ENCODE measurements around the gene ACTRT2. TPM values are rescaled to one million over a fixed set of nuclear protein-coding genes. Genes with fewer than 3 reads are reported as not detected.

The ACTRT2 gene
- total and polyA plus RNA-seq, 2 experiments from 2014 or later: not detected

DNA sequence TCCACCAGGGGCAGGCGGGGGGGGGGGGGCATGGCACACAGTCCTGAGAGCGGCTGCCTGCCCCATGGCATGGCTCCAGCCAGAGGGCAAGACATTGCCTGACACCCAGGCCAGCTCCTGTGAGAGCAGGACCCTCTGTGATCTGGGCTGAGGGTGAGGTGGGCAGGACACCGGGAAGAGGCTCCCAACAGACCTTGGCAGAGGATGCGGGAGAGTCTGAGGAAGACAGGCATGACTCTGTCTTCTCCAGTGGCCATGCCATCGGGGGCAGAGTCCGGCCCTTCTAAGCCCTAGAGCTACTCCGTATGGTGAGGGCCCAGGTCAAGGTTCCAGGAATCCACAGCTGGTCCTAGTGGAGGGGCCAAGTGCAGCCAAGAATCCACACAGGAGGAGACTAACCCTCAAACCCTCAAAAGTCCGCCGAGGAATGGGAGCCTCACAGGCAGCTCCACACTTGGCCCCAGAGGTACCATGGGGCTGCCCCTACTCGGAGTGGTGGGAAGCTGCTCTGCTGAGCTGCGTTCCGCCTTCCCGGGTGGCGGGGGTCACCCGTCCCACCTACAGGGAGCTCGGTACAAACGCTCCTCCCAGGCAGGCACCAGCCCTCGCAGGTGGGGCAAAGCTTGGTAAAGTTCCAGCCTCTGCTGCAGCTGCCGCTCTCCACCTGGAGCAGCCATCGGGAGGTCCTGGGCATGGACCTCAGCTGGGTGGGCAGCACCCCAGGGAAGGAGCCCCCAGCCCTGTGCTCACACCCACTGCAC is 6.5 kb downstream of the ACTRT2 start:
- Mint-ChIP-seq H3K4me3 (no peak overlapping the region), H3K27me3 (ENCODE audit: insufficient read depth, low read depth, poor library complexity) (peaks cover 12% of the 10 kb centered on the region), H3K4me1 (no peaks in the 10 kb centered on the region), H3K36me3 (ENCODE audit: low read depth) (no peaks in the 10 kb centered on the region), H3K9me3 (no peaks in the 10 kb centered on the region), H3K27ac (no peak overlapping the region)
- H2AFZ ChIP-seq: no peak overlapping the region
- H3K27ac ChIP-seq (ENCODE audit: low read depth): no peak overlapping the region
- H3K4me1 ChIP-seq (ENCODE audit: insufficient read depth): no peaks in the 10 kb centered on the region
- H3F3A ChIP-seq (replicated peaks; ENCODE audit: low read depth): no peaks in the 10 kb centered on the region
- H3K27me3 ChIP-seq (ENCODE audit: insufficient read depth): no peaks in the 10 kb centered on the region
- no peak for ATAC-seq
- no peaks in the 10 kb centered on the region for H3K9me2 ChIP-seq (ENCODE audit: insufficient read depth)
- no peaks in the 10 kb centered on the region for H3K79me2 ChIP-seq (replicated peaks; ENCODE audit: insufficient read depth)
- H4K20me1 ChIP-seq (replicated peaks; ENCODE audit: insufficient read depth): no peaks in the 10 kb centered on the region
- no peak overlapping the region for H3K4me2 ChIP-seq
- no peak for DNase-seq (ENCODE audit: low spot score)
- no peak overlapping the region for H3K4me3 ChIP-seq
- no peaks in the 10 kb centered on the region for H3K36me3 ChIP-seq (ENCODE audit: insufficient read depth)
- TF ChIP-seq JUNB (IDR thresholded peaks at IDR 0.05; ENCODE audit: unreplicated experiment) (no peak), POLR2AphosphoS5 (IDR thresholded peaks at IDR 0.05; ENCODE audit: low read depth) (no peak), ZNF114 (CRISPR knock-in tag; IDR thresholded peaks at IDR 0.05) (no peak), EZH2 (IDR thresholded peaks at IDR 0.05; ENCODE audit: low read depth, unreplicated experiment) (no peak), EZH2phosphoT487 (IDR thresholded peaks at IDR 0.05; ENCODE audit: unreplicated experiment) (no peak), STAT1 (IDR thresholded peaks at IDR 0.05; ENCODE audit: unreplicated experiment) (no peak), ZNF331 (CRISPR knock-in tag; IDR thresholded peaks at IDR 0.05; ENCODE audit: low read depth) (no peak), CREB1 (CRISPR knock-in tag; IDR thresholded peaks at IDR 0.05; ENCODE audit: low read depth) (no peak), NANOG (IDR thresholded peaks at IDR 0.05; ENCODE audit: borderline replicate concordance) (no peak)
- TF ChIP-seq, protein P1, sequence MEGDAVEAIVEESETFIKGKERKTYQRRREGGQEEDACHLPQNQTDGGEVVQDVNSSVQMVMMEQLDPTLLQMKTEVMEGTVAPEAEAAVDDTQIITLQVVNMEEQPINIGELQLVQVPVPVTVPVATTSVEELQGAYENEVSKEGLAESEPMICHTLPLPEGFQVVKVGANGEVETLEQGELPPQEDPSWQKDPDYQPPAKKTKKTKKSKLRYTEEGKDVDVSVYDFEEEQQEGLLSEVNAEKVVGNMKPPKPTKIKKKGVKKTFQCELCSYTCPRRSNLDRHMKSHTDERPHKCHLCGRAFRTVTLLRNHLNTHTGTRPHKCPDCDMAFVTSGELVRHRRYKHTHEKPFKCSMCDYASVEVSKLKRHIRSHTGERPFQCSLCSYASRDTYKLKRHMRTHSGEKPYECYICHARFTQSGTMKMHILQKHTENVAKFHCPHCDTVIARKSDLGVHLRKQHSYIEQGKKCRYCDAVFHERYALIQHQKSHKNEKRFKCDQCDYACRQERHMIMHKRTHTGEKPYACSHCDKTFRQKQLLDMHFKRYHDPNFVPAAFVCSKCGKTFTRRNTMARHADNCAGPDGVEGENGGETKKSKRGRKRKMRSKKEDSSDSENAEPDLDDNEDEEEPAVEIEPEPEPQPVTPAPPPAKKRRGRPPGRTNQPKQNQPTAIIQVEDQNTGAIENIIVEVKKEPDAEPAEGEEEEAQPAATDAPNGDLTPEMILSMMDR (conservative IDR thresholded peaks at IDR 0.05; ENCODE audit: low read depth in 2 of 2): no peak
- TF ChIP-seq, protein P2, sequence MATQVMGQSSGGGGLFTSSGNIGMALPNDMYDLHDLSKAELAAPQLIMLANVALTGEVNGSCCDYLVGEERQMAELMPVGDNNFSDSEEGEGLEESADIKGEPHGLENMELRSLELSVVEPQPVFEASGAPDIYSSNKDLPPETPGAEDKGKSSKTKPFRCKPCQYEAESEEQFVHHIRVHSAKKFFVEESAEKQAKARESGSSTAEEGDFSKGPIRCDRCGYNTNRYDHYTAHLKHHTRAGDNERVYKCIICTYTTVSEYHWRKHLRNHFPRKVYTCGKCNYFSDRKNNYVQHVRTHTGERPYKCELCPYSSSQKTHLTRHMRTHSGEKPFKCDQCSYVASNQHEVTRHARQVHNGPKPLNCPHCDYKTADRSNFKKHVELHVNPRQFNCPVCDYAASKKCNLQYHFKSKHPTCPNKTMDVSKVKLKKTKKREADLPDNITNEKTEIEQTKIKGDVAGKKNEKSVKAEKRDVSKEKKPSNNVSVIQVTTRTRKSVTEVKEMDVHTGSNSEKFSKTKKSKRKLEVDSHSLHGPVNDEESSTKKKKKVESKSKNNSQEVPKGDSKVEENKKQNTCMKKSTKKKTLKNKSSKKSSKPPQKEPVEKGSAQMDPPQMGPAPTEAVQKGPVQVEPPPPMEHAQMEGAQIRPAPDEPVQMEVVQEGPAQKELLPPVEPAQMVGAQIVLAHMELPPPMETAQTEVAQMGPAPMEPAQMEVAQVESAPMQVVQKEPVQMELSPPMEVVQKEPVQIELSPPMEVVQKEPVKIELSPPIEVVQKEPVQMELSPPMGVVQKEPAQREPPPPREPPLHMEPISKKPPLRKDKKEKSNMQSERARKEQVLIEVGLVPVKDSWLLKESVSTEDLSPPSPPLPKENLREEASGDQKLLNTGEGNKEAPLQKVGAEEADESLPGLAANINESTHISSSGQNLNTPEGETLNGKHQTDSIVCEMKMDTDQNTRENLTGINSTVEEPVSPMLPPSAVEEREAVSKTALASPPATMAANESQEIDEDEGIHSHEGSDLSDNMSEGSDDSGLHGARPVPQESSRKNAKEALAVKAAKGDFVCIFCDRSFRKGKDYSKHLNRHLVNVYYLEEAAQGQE (IDR thresholded peaks at IDR 0.05; ENCODE audit: unreplicated experiment): no peak
- TF ChIP-seq, protein P3, sequence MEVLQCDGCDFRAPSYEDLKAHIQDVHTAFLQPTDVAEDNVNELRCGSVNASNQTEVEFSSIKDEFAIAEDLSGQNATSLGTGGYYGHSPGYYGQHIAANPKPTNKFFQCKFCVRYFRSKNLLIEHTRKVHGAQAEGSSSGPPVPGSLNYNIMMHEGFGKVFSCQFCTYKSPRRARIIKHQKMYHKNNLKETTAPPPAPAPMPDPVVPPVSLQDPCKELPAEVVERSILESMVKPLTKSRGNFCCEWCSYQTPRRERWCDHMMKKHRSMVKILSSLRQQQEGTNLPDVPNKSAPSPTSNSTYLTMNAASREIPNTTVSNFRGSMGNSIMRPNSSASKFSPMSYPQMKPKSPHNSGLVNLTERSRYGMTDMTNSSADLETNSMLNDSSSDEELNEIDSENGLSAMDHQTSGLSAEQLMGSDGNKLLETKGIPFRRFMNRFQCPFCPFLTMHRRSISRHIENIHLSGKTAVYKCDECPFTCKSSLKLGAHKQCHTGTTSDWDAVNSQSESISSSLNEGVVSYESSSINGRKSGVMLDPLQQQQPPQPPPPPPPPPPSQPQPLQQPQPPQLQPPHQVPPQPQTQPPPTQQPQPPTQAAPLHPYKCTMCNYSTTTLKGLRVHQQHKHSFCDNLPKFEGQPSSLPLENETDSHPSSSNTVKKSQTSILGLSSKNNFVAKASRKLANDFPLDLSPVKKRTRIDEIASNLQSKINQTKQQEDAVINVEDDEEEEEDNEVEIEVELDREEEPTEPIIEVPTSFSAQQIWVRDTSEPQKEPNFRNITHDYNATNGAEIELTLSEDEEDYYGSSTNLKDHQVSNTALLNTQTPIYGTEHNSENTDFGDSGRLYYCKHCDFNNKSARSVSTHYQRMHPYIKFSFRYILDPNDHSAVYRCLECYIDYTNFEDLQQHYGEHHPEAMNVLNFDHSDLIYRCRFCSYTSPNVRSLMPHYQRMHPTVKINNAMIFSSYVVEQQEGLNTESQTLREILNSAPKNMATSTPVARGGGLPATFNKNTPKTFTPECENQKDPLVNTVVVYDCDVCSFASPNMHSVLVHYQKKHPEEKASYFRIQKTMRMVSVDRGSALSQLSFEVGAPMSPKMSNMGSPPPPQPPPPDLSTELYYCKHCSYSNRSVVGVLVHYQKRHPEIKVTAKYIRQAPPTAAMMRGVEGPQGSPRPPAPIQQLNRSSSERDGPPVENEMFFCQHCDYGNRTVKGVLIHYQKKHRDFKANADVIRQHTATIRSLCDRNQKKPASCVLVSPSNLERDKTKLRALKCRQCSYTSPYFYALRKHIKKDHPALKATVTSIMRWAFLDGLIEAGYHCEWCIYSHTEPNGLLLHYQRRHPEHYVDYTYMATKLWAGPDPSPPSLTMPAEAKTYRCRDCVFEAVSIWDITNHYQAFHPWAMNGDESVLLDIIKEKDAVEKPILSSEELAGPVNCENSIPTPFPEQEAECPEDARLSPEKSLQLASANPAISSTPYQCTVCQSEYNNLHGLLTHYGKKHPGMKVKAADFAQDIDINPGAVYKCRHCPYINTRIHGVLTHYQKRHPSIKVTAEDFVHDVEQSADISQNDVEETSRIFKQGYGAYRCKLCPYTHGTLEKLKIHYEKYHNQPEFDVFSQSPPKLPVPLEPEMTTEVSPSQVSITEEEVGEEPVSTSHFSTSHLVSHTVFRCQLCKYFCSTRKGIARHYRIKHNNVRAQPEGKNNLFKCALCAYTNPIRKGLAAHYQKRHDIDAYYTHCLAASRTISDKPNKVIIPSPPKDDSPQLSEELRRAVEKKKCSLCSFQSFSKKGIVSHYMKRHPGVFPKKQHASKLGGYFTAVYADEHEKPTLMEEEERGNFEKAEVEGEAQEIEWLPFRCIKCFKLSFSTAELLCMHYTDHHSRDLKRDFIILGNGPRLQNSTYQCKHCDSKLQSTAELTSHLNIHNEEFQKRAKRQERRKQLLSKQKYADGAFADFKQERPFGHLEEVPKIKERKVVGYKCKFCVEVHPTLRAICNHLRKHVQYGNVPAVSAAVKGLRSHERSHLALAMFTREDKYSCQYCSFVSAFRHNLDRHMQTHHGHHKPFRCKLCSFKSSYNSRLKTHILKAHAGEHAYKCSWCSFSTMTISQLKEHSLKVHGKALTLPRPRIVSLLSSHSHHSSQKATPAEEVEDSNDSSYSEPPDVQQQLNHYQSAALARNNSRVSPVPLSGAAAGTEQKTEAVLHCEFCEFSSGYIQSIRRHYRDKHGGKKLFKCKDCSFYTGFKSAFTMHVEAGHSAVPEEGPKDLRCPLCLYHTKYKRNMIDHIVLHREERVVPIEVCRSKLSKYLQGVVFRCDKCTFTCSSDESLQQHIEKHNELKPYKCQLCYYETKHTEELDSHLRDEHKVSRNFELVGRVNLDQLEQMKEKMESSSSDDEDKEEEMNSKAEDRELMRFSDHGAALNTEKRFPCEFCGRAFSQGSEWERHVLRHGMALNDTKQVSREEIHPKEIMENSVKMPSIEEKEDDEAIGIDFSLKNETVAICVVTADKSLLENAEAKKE (CRISPR knock-in tag; IDR thresholded peaks at IDR 0.05): no peak
- TF ChIP-seq, protein P4, sequence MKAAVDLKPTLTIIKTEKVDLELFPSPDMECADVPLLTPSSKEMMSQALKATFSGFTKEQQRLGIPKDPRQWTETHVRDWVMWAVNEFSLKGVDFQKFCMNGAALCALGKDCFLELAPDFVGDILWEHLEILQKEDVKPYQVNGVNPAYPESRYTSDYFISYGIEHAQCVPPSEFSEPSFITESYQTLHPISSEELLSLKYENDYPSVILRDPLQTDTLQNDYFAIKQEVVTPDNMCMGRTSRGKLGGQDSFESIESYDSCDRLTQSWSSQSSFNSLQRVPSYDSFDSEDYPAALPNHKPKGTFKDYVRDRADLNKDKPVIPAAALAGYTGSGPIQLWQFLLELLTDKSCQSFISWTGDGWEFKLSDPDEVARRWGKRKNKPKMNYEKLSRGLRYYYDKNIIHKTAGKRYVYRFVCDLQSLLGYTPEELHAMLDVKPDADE (IDR thresholded peaks at IDR 0.05): no peak

Measured in GM23338 (cell line).